ENCODE measurements around the gene UBQLNL.

Gene UBQLNL

DNA sequence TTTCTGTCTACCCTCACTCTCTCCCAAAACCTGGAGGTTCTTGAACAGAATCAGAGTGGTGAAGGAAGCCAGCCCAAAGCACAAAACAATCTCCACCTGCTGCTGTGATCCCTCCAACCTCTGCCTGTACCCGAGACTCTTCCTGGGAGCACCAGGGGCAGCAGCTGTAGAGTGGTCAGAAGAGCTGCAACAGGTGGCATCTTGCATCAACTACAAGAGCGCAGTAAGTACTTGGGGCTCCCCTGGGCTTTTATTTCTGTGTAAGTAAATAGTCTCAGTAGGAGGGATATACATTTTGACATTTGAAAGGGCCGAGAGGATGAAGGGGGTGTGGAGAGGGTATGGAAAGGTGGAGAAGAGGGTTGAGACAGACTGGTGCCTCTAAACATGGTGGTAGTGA, 8.3 kb upstream of the UBQLNL start:
- Histone ChIP-seq H3K27me3 (ENCODE audit: insufficient read depth, poor library complexity, severe bottlenecking) (no peaks in the 10 kb centered on the region), H3K4me3 (replicated peaks; ENCODE audit: insufficient read depth, low read length) (no peak overlapping the region), H3K27ac (replicated peaks) (no peak overlapping the region)
- TF ChIP-seq GABPA (IDR thresholded peaks at IDR 0.05; ENCODE audit: low read depth) (no peak), POLR2AphosphoS5 (IDR thresholded peaks at IDR 0.05; ENCODE audit: low read depth) (no peak), SPI1 (IDR thresholded peaks at IDR 0.05; ENCODE audit: borderline replicate concordance, low read depth) (no peak), REST (IDR thresholded peaks at IDR 0.05; ENCODE audit: insufficient replicate concordance, low read depth) (no peak)
- TF ChIP-seq, protein P1, sequence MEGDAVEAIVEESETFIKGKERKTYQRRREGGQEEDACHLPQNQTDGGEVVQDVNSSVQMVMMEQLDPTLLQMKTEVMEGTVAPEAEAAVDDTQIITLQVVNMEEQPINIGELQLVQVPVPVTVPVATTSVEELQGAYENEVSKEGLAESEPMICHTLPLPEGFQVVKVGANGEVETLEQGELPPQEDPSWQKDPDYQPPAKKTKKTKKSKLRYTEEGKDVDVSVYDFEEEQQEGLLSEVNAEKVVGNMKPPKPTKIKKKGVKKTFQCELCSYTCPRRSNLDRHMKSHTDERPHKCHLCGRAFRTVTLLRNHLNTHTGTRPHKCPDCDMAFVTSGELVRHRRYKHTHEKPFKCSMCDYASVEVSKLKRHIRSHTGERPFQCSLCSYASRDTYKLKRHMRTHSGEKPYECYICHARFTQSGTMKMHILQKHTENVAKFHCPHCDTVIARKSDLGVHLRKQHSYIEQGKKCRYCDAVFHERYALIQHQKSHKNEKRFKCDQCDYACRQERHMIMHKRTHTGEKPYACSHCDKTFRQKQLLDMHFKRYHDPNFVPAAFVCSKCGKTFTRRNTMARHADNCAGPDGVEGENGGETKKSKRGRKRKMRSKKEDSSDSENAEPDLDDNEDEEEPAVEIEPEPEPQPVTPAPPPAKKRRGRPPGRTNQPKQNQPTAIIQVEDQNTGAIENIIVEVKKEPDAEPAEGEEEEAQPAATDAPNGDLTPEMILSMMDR (IDR thresholded peaks at IDR 0.05; ENCODE audit: insufficient read depth, low read length), result no peak
- DNase-seq (ENCODE audit: low read depth in 1 of 2, low spot score in 1 of 2), result no peak

DNA sequence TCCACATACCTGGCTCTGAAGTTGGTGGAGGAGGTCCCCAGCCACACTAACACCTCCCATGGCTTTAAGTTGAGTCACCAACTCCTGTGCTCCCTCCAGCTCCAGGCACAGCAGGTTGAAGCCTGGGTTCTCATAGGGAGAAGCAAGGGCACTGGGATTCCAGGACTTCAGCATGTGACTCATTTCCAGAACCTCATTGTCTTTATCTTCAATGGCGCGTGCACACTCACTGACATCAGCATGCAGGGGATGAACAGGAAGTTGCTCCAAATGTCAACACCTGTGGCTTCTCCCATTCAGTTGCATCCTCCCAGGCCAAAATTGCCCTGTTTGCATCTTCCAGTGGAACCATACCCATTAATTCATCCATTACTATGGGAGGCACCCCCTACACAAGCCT, 5.8 kb upstream of the UBQLNL start:
- TF ChIP-seq, protein P1 (IDR thresholded peaks at IDR 0.05; ENCODE audit: insufficient read depth, low read length), result no peak
- TF ChIP-seq GABPA (IDR thresholded peaks at IDR 0.05; ENCODE audit: low read depth) (no peak), SPI1 (IDR thresholded peaks at IDR 0.05; ENCODE audit: borderline replicate concordance, low read depth) (no peak), POLR2AphosphoS5 (IDR thresholded peaks at IDR 0.05; ENCODE audit: low read depth) (no peak), REST (IDR thresholded peaks at IDR 0.05; ENCODE audit: insufficient replicate concordance, low read depth) (no peak)
- no peaks in the 10 kb centered on the region for H3K27me3 ChIP-seq (ENCODE audit: insufficient read depth, poor library complexity, severe bottlenecking)
- H3K27ac ChIP-seq (replicated peaks), result no peak overlapping the region
- no peak for DNase-seq (ENCODE audit: low read depth in 1 of 2, low spot score in 1 of 2)
- no peak overlapping the region for H3K4me3 ChIP-seq (replicated peaks; ENCODE audit: insufficient read depth, low read length)

DNA sequence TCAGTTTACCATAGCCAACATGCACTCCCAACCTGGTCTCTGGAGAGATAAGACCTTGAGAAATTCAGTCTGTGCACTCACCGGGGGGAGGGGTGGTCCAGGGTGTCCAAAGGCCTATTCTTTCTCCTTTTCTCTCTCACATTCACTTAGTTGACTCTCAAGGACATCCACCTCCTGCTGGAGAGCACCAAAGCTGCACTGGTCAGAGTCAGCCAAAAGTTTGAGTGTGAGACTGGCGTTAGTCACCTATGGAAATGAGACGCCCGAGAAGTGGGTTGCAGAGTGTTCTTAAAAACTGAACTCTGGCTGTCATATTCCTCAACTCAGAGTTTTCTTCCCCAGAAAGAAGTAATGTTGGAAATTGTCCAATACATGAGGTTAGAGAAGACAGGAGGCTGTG, 5.0 kb upstream of the UBQLNL start:
- Histone ChIP-seq H3K27ac (replicated peaks) (no peak overlapping the region), H3K27me3 (ENCODE audit: insufficient read depth, poor library complexity, severe bottlenecking) (no peaks in the 10 kb centered on the region), H3K4me3 (replicated peaks; ENCODE audit: insufficient read depth, low read length) (no peak overlapping the region)
- TF ChIP-seq GABPA (IDR thresholded peaks at IDR 0.05; ENCODE audit: low read depth) (no peak), POLR2AphosphoS5 (IDR thresholded peaks at IDR 0.05; ENCODE audit: low read depth) (no peak), SPI1 (IDR thresholded peaks at IDR 0.05; ENCODE audit: borderline replicate concordance, low read depth) (no peak), REST (IDR thresholded peaks at IDR 0.05; ENCODE audit: insufficient replicate concordance, low read depth) (no peak)
- TF ChIP-seq, protein P1 (IDR thresholded peaks at IDR 0.05; ENCODE audit: insufficient read depth, low read length), result no peak
- DNase-seq (ENCODE audit: low read depth in 1 of 2, low spot score in 1 of 2), result no peak

All from HL-60 (cell line).